OCI-LY1 (cell line): Measurements from ENCODE around the gene SLC35F6.
"Not testable (repeated sequence)": the region's sequence is repeated elsewhere in the genome, so short reads cannot be mapped to it uniquely, and the experiment has no call there.

ENCODE experiments used
- H2AFZ ChIP-seq: fragments of 200-600 bp; sonication (generic), shearing (Covaris generic); 2 replicates; pipeline ENCODE4 v1.6.0; 2014; ENCODE audit warnings: antibody characterized with exemption, mild to moderate bottlenecking, low read length
- H3F3A ChIP-seq: fragments of 200-600 bp; sonication (generic), shearing (Covaris generic); 2 replicates; pipeline ENCODE4 v1.6.0; 2014; ENCODE audit warnings: mild to moderate bottlenecking, antibody characterized with exemption, low read length, moderate library complexity; ENCODE audit not compliant: insufficient read depth
- H3K27ac ChIP-seq: fragments of 200-600 bp; sonication (generic); 2 replicates; pipeline ENCODE4 v1.5.1; 2014; ENCODE audit warnings: low read length, mixed run types, mild to moderate bottlenecking, low read depth; ENCODE audit not compliant: poor library complexity, severe bottlenecking
- H3K27me3 ChIP-seq: fragments of 200-600 bp; sonication (generic); 2 replicates; pipeline ENCODE4 v1.6.0; 2014; ENCODE audit warnings: antibody characterized with exemption, mild to moderate bottlenecking, low read length, moderate library complexity; ENCODE audit not compliant: insufficient read depth
- H3K36me3 ChIP-seq: fragments of 200-600 bp; sonication (generic); 2 replicates; pipeline ENCODE4 v1.6.1; 2014; ENCODE audit warnings: mild to moderate bottlenecking, antibody characterized with exemption, low read length, moderate library complexity, mixed read lengths; ENCODE audit not compliant: insufficient read depth
- H3K4me1 ChIP-seq: fragments of 200-600 bp; sonication (generic); 2 replicates; pipeline ENCODE4 v1.5.1; 2014; ENCODE audit warnings: mild to moderate bottlenecking, low read length, moderate library complexity; ENCODE audit not compliant: insufficient read depth, severe bottlenecking
- H3K4me2 ChIP-seq: fragments of 200-600 bp; sonication (generic), shearing (Covaris generic); 2 replicates; pipeline ENCODE4 v1.6.1; 2014; ENCODE audit warnings: low read length
- H3K4me3 ChIP-seq: fragments of 200-600 bp; sonication (generic); 2 replicates; pipeline ENCODE4 v1.5.1; 2014; ENCODE audit warnings: low read length, low read depth, mild to moderate bottlenecking, mixed read lengths; ENCODE audit not compliant: poor library complexity, severe bottlenecking
- H3K79me2 ChIP-seq: fragments of 200-600 bp; shearing (Covaris generic); 2 replicates; pipeline ENCODE4 v1.6.1; 2016; ENCODE audit warnings: mixed run types, low read length, mixed read lengths; ENCODE audit not compliant: insufficient read depth
- H3K9ac ChIP-seq: fragments of 200-600 bp; sonication (generic), shearing (Covaris generic); 2 replicates; pipeline ENCODE4 v1.6.1; 2014; ENCODE audit warnings: mild to moderate bottlenecking, low read length, mixed read lengths
- H3K9me2 ChIP-seq: fragments of 200-600 bp; sonication (generic), shearing (Covaris generic); 2 replicates; pipeline ENCODE4 v1.6.1; 2014; ENCODE audit warnings: low read depth, mild to moderate bottlenecking, low read length, mixed read lengths
- H3K9me3 ChIP-seq: fragments of 200-600 bp; shearing (Covaris generic); 2 replicates; pipeline ENCODE4 v1.6.1; 2014; ENCODE audit warnings: low read length, mixed read lengths
- H4K20me1 ChIP-seq: fragments of 200-600 bp; sonication (generic), shearing (Covaris generic); 2 replicates; pipeline ENCODE4 v1.6.0; 2016; ENCODE audit warnings: mild to moderate bottlenecking, low read length; ENCODE audit not compliant: insufficient read depth
- EZH2 ChIP-seq: fragments of 200-600 bp; sonication (generic), shearing (Covaris generic); IDR thresholded peaks from 2 replicates; pipeline ENCODE4 v1.8.0; 2017; ENCODE audit warnings: borderline replicate concordance, mixed run types, mild to moderate bottlenecking, antibody characterized with exemption, low read length, moderate library complexity, mixed read lengths
- TF ChIP-seq, protein P1 (sequence below): fragments of 200-600 bp; sonication (generic), shearing (Covaris generic); IDR thresholded peaks from 2 replicates; pipeline ENCODE4 v1.5.1; 2017; ENCODE audit warnings: mild to moderate bottlenecking, antibody characterized with exemption, low read length, moderate library complexity, mixed read lengths

SLC35F6 gene

GRCh38 chr2:26812731-26813130 lies 48.6 kb downstream of the SLC35F6 start:
- Histone ChIP-seq H3K36me3 (no peaks in the 10 kb centered on the region), H2AFZ (no peak overlapping the region), H3K9me2 (no peaks in the 10 kb centered on the region), H3K9me3 (no peaks in the 10 kb centered on the region), H3K4me1 (no peaks in the 10 kb centered on the region), H3K4me2 (no peak overlapping the region), H3K9ac (no peak overlapping the region), H4K20me1 (no peaks in the 10 kb centered on the region), H3K79me2 (no peaks in the 10 kb centered on the region), H3K27me3 (no peaks in the 10 kb centered on the region), H3F3A (no peaks in the 10 kb centered on the region), H3K27ac (no peak overlapping the region), H3K4me3 (no peak overlapping the region)
- TF ChIP-seq, protein P1, sequence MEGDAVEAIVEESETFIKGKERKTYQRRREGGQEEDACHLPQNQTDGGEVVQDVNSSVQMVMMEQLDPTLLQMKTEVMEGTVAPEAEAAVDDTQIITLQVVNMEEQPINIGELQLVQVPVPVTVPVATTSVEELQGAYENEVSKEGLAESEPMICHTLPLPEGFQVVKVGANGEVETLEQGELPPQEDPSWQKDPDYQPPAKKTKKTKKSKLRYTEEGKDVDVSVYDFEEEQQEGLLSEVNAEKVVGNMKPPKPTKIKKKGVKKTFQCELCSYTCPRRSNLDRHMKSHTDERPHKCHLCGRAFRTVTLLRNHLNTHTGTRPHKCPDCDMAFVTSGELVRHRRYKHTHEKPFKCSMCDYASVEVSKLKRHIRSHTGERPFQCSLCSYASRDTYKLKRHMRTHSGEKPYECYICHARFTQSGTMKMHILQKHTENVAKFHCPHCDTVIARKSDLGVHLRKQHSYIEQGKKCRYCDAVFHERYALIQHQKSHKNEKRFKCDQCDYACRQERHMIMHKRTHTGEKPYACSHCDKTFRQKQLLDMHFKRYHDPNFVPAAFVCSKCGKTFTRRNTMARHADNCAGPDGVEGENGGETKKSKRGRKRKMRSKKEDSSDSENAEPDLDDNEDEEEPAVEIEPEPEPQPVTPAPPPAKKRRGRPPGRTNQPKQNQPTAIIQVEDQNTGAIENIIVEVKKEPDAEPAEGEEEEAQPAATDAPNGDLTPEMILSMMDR: no peak
- TF ChIP-seq EZH2: no peak

GRCh38 chr2:26814072-26814765 lies 50.1 kb downstream of the SLC35F6 start:
- H3K79me2 ChIP-seq, H4K20me1 ChIP-seq, H3K9me3 ChIP-seq, H2AFZ ChIP-seq, H3K4me3 ChIP-seq, H3F3A ChIP-seq, H3K9me2 ChIP-seq, H3K4me2 ChIP-seq, H3K27me3 ChIP-seq, H3K36me3 ChIP-seq, H3K9ac ChIP-seq, H3K27ac ChIP-seq, H3K4me1 ChIP-seq: not testable (repeated sequence)

GRCh38 chr2:26816893-26817292 lies 52.8 kb downstream of the SLC35F6 start:
- no peaks in the 10 kb centered on the region for H3K9me2 ChIP-seq
- H3K36me3 ChIP-seq: no peaks in the 10 kb centered on the region
- no peaks in the 10 kb centered on the region for H4K20me1 ChIP-seq
- H3K27ac ChIP-seq: no peak overlapping the region
- no peaks in the 10 kb centered on the region for H3K79me2 ChIP-seq
- H3K4me2 ChIP-seq: no peak overlapping the region
- TF ChIP-seq, protein P1: no peak
- no peak for TF ChIP-seq EZH2
- no peaks in the 10 kb centered on the region for H3K9me3 ChIP-seq
- no peaks in the 10 kb centered on the region for H3F3A ChIP-seq
- H2AFZ ChIP-seq: no peak overlapping the region
- H3K4me3 ChIP-seq: no peak overlapping the region
- no peaks in the 10 kb centered on the region for H3K4me1 ChIP-seq
- H3K9ac ChIP-seq: no peak overlapping the region
- H3K27me3 ChIP-seq: no peaks in the 10 kb centered on the region

DNA sequence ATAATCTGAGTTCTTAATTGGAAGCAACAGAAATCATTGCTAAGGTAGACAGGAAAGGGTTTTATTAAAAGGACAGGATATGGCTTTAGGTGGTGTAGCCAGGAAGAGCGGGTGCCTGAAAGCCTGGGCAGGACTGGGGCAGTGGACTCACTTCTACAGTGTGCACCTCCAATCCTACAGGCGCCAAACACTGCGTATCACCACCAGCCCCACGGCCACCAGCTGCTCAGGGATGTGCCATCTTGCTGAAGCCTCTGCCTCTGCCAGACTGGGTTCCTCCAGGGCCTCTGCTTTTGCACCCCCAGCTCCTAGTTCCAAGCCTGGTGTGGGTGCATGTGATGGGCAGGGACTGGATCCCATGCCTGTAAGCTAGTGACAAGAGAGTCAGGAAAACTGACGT lies 54.2 kb downstream of the SLC35F6 start:
- TF ChIP-seq, protein P1: no peak
- TF ChIP-seq EZH2: no peak

More for the DNA sequence above, 54.2 kb downstream of the SLC35F6 start:
- no peaks in the 10 kb centered on the region for H3K9me2 ChIP-seq
- no peak overlapping the region for H3K4me3 ChIP-seq
- no peak overlapping the region for H3K27ac ChIP-seq
- no peak overlapping the region for H3K4me2 ChIP-seq
- H3K9ac ChIP-seq: no peak overlapping the region
- no peaks in the 10 kb centered on the region for H3K4me1 ChIP-seq
- H3K9me3 ChIP-seq: no peaks in the 10 kb centered on the region
- H3F3A ChIP-seq: no peaks in the 10 kb centered on the region
- no peaks in the 10 kb centered on the region for H3K79me2 ChIP-seq
- H3K27me3 ChIP-seq: no peaks in the 10 kb centered on the region
- H3K36me3 ChIP-seq: no peaks in the 10 kb centered on the region
- no peak overlapping the region for H2AFZ ChIP-seq
- no peaks in the 10 kb centered on the region for H4K20me1 ChIP-seq
